ENCODE measurements around the gene CCDC197. TPM values are rescaled to one million over a fixed set of nuclear protein-coding genes. Genes with fewer than 3 reads are reported as not detected.

Gene CCDC197
- total RNA-seq, 1 experiment from 2014 or later = not detected

DNA sequence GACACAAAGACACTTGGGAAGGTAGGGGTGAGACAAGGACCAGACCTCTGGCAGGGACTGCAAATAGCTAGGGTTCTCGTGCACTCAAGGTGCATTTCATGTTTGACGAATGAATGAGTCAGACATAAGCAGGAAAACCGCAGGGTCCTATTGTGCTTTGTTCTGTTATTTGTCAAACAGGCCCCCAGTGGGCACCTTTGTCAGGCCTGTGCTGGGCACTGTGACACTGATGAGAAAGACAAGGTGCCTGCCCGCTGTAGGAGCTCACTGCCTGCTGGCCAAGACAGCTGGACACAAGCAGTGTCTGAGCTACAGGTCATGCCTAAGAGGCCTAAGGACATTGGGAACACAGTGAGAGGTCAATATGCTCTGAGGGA, 31.3 kb downstream of the CCDC197 start:
- POLR2A ChIA-PET = interaction anchor here (0.6 kb wide), 1 partner anchor 1229 kb away, joined by 4 read pairs; no protein-coding TSS in a partner anchor

More for the DNA sequence above, 31.3 kb downstream of the CCDC197 start:
- Mint-ChIP-seq H3K4me1 (peaks cover 3% of the 10 kb centered on the region), H3K9me3 (peaks cover 3% of the 10 kb centered on the region), H3K4me3 (peak overlapping the region; percentile 43; the same call in 1 of the 2 replicates), H3K27ac (no peak overlapping the region), H3K27me3 (ENCODE audit: low read depth) (no peaks in the 10 kb centered on the region), H3K36me3 (peaks cover 3% of the 10 kb centered on the region; the same call in 1 of the 2 replicates)
- TF ChIP-seq FOXP4 (CRISPR knock-in tag; IDR thresholded peaks at IDR 0.05) (no peak), NFATC4 (CRISPR knock-in tag; IDR thresholded peaks at IDR 0.05) (no peak), ZNF671 (CRISPR knock-in tag; IDR thresholded peaks at IDR 0.05) (no peak), RELA (CRISPR knock-in tag; IDR thresholded peaks at IDR 0.05; ENCODE audit: borderline replicate concordance) (no peak), ZNF232 (CRISPR knock-in tag; IDR thresholded peaks at IDR 0.05) (no peak), ZNF121 (CRISPR knock-in tag; IDR thresholded peaks at IDR 0.05) (no peak), EMX1 (CRISPR knock-in tag; IDR thresholded peaks at IDR 0.05) (no peak), ZMAT4 (CRISPR knock-in tag; IDR thresholded peaks at IDR 0.05) (no peak), ZNF425 (CRISPR knock-in tag; conservative IDR thresholded peaks at IDR 0.05) (no peak), NR1H2 (CRISPR knock-in tag; IDR thresholded peaks at IDR 0.05) (no peak), TEAD1 (CRISPR knock-in tag; IDR thresholded peaks at IDR 0.05) (no peak)
- TF ChIP-seq, protein P1, sequence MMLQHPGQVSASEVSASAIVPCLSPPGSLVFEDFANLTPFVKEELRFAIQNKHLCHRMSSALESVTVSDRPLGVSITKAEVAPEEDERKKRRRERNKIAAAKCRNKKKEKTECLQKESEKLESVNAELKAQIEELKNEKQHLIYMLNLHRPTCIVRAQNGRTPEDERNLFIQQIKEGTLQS (CRISPR knock-in tag; conservative IDR thresholded peaks at IDR 0.05) = no peak
- TF ChIP-seq, protein P2, sequence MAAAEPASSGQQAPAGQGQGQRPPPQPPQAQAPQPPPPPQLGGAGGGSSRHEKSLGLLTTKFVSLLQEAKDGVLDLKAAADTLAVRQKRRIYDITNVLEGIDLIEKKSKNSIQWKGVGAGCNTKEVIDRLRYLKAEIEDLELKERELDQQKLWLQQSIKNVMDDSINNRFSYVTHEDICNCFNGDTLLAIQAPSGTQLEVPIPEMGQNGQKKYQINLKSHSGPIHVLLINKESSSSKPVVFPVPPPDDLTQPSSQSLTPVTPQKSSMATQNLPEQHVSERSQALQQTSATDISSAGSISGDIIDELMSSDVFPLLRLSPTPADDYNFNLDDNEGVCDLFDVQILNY (CRISPR knock-in tag; IDR thresholded peaks at IDR 0.05) = no peak
- TF ChIP-seq, protein P3, sequence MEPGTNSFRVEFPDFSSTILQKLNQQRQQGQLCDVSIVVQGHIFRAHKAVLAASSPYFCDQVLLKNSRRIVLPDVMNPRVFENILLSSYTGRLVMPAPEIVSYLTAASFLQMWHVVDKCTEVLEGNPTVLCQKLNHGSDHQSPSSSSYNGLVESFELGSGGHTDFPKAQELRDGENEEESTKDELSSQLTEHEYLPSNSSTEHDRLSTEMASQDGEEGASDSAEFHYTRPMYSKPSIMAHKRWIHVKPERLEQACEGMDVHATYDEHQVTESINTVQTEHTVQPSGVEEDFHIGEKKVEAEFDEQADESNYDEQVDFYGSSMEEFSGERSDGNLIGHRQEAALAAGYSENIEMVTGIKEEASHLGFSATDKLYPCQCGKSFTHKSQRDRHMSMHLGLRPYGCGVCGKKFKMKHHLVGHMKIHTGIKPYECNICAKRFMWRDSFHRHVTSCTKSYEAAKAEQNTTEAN (CRISPR knock-in tag; IDR thresholded peaks at IDR 0.05) = no peak
- TF ChIP-seq, protein P4, sequence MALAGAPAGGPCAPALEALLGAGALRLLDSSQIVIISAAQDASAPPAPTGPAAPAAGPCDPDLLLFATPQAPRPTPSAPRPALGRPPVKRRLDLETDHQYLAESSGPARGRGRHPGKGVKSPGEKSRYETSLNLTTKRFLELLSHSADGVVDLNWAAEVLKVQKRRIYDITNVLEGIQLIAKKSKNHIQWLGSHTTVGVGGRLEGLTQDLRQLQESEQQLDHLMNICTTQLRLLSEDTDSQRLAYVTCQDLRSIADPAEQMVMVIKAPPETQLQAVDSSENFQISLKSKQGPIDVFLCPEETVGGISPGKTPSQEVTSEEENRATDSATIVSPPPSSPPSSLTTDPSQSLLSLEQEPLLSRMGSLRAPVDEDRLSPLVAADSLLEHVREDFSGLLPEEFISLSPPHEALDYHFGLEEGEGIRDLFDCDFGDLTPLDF (CRISPR knock-in tag; IDR thresholded peaks at IDR 0.05) = no peak
- TF ChIP-seq, protein P5, sequence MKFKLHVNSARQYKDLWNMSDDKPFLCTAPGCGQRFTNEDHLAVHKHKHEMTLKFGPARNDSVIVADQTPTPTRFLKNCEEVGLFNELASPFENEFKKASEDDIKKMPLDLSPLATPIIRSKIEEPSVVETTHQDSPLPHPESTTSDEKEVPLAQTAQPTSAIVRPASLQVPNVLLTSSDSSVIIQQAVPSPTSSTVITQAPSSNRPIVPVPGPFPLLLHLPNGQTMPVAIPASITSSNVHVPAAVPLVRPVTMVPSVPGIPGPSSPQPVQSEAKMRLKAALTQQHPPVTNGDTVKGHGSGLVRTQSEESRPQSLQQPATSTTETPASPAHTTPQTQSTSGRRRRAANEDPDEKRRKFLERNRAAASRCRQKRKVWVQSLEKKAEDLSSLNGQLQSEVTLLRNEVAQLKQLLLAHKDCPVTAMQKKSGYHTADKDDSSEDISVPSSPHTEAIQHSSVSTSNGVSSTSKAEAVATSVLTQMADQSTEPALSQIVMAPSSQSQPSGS (CRISPR knock-in tag; IDR thresholded peaks at IDR 0.05; ENCODE audit: borderline replicate concordance, low read depth) = no peak
- DNase-seq (ENCODE audit: low spot score) (no peak), ATAC-seq (no peak)
- CTCF ChIA-PET = interaction anchor here (1.1 to 5.0 kb wide), 5 partner anchors 8 to 152 kb away, joined by 3 to 37 read pairs (median 4); no protein-coding TSS in a partner anchor

Data from WTC11 (cell line).